GM21737 (cell line): ENCODE results near the gene SGSM1.

Source experiments
- ATAC-seq: cut with Tn5 transposase; IDR thresholded peaks from one replicate; pipeline ENCODE4 v1.9.1; 2021; ENCODE audit warnings: mild to moderate bottlenecking, moderate library complexity; ENCODE audit not compliant: unreplicated experiment

SGSM1 gene

DNA sequence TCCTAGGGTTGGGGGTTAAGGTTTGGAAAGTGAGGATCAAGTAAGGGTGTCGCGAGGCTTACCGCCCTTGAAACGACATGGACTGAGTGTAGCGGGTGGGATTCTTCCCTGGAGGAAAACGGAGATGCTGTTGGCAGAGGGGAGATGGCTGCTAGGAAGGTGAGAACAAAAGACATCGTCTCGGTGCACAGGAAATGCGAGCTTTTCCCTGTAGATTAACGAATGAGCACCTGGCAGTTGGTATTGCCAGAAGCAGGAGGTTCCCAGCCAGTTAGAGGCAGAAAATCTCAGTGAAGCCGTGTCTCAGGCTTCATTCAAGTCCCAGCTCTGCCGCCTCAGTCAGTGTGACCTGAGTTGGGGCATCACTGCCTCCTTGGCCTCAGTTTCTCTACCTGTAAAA is 141.9 kb downstream of the SGSM1 start:
- ATAC-seq = no peak

DNA sequence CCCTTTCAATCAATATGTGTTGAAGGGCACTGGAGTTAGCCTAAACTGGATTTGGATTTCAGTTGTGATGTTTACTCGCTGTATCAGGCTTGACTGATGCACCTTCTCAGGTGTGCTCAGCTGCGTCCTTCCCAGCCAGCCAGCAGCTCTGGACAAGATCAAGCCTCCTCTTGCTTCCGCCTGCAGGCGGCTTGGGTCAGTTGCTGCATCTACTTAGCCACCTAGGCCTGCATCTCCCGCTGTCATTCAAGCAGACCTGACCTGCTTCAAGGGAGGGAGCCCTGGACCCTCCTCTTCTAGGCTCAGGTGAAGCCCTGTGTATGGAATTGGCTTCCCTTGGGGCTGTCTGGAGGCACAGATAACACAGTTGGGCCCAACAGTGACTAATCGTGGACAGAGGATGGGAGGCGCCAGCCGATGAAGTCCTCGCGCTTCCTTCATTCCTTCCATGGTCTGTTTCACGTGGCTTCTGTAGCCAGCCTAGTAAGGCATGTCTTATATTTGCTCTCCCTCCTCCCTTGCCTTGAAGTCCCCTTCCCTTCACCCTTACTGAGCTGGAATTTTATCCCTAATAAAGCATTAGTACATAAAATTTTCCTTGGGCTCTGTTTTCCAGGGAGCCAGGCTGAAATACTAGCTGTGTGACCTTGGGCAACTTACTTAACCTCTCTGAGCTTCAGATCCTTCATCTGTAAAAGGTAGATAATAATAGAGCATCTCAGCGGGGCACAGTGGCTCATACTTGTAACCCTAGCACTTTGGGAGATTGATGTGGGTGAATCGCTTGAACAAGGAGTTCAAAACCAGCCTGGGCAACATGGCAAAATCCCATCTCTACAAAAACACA is 142.6 kb downstream of the SGSM1 start:
- ATAC-seq = no peak

- no peak for ATAC-seq
Measured at GRCh38 chr22:24950272-24950902, 144.4 kb downstream of the SGSM1 start.

- peak; percentile 48 for ATAC-seq
Measured at GRCh38 chr22:24951942-24952836, 146.2 kb downstream of the SGSM1 start, which contains the start of gene KIAA1671. Gene KIAA1671, plus strand, starts transcription at chr22:24952716. Its CDS starts 75,284 bp downstream, at chr22:25028000.

DNA sequence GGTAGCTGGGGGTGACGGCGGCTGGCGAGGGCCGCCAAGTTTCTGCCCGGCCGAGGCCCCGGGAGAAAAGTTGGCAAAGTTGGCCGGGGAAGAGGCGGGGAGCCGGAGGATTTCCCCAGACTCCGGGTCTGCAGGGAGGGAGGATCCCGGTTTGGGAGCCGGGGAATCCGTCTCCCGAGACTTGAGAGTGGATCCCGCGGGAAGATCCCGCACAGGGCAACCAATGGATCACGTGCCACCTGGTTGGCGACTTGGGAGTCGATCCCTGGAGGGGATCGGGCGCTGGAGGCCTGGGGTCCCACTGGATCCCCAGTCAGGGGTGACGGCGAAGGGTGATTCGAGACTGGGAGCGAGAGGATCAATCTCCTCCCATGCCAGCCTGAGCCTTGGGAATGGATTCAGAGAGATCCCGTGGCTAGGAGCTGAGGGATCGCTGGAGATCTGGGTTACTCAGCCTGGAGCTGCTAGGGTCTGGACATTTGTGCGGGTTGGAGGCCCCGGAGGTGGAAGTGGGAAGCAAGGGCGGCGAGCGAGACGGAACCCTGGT is 146.9 kb downstream of the SGSM1 start:
- ATAC-seq = no peak

DNA sequence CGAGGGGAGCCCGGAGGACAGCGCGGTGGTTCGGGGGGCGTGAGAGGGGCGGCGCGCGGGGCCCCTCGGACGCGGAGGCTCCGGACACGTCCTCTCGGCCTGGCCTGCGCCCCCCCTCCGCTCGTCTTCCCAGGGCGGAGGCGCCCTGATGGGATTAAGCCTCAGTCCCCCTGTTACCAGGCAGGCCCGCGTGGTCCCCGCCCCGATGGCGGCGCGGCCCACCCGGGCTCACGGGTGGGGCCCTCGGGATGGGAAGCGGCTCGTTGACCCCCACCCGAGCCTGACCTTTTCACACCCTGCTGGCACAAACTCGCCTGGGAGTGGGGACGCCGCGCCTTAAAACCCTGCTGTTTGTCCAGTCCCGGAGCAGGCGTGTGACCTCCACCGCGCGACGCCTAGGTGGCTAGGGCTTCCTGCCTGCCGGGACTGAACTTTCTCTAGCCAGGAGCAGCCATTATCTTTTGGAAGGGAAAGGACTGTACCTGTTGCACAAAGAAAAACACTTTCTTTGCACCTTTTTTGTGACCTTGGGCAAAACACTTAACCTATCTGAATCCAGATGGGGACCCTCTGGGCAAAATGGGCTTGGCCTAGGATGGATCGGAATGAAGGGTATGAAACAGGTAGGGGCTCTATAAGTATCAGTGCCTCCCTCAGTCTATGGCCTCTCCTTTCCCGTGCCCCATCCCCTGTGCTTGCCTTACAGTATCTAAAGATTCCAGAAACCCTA is 147.5 kb downstream of the SGSM1 start:
- ATAC-seq = no peak

DNA sequence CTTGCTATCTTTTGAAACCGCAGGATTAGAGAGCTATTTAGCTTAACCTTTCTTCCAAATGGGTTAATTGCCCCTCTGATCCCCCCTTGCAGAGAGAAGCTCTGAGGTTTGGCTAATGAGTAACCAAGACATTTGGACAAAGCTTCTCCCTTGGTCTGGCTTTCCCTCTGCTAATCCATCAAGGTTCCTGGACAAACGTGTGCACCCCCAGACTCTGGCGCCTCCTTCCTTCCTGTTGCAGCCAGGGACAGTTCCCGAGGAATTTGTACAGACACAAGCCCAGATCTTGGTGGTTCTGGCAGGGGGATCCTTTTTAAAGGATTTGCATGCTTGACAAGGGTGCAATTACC is 148.1 kb downstream of the SGSM1 start:
- no peak for ATAC-seq

- no peak for ATAC-seq
Measured at GRCh38 chr22:24954856-24955255, 148.8 kb downstream of the SGSM1 start.

DNA sequence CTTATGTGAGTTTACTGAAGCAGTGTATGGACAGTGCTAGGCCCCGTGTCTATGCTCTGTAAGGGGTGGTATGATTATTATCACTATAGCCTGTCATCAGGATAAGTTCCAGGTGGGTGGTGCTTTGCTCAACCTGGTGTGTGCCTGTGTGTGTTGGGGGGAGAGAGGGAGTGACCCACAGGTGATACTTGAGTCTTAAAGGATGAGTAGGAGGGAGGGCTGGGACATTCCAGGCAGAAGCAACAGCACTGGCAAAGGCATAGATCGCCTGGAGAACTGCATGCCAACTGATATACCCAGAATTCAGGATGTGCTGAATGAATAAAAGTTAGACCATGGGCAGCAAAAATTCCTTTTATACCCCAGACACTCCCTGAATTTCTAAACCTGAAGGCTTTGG is 151.0 kb downstream of the SGSM1 start:
- no peak for ATAC-seq

DNA sequence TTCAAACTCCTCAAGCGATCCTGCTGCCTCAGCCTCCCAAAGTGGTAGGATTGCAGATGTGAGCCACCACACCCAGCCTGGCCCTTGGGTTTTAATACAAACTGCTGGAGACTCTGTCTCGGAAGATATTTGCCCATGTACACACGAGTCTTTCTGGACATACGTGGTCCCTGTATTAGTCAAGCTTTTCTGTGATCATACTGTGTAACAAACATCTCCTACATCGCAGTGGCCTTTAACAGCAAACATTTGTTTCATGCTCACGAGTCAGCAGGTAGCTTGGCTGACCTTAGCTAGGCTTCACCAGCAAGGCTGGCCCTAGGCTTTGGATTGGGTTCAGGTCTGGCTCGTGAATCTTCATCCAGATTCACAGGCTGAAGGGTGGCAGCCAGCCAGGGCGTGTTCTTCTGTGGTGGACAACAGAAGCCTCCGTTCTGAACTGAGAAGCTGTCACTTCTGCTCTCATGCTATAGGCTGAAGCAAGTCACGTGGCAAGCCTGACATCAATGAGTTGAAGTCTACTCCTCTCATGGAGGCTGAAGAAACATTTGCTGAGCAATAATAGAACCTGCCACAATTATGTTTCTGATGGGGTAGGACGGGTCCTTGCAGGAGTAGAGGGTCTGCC is 155.3 kb downstream of the SGSM1 start:
- ATAC-seq = no peak

GRCh38 chr22:24962094-24962493 is 156.1 kb downstream of the SGSM1 start:
- no peak for ATAC-seq

GRCh38 chr22:24962835-24963234 is 156.8 kb downstream of the SGSM1 start:
- no peak for ATAC-seq

GRCh38 chr22:24964441-24964840 is 158.4 kb downstream of the SGSM1 start:
- no peak for ATAC-seq

GRCh38 chr22:24965822-24966626 is 160.0 kb downstream of the SGSM1 start:
- ATAC-seq = no peak

DNA sequence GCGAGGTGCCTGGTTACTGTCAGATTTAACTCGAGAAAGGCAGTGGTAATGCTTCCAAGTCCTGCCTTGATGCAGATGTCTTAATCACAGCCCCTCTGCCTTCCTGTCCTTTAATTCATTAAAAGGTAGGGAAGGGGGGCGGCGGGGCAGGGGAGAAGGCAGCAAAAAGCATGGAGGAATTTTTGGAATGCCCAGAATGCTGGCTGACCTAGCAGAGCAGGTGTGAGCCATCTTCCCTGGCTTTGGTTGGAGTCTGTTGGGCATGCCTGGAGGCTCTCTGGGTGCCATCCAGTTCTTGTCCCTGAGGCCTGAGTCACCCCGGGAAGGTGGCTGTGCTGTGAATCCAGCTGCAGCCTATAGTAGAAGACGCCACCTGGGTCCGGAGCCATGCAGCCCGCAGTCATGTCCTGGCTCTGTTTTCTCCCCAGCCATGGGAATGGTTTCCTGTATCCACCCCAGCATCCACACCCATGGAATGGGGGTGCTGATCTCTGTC is 162.1 kb downstream of the SGSM1 start:
- ATAC-seq = no peak

DNA sequence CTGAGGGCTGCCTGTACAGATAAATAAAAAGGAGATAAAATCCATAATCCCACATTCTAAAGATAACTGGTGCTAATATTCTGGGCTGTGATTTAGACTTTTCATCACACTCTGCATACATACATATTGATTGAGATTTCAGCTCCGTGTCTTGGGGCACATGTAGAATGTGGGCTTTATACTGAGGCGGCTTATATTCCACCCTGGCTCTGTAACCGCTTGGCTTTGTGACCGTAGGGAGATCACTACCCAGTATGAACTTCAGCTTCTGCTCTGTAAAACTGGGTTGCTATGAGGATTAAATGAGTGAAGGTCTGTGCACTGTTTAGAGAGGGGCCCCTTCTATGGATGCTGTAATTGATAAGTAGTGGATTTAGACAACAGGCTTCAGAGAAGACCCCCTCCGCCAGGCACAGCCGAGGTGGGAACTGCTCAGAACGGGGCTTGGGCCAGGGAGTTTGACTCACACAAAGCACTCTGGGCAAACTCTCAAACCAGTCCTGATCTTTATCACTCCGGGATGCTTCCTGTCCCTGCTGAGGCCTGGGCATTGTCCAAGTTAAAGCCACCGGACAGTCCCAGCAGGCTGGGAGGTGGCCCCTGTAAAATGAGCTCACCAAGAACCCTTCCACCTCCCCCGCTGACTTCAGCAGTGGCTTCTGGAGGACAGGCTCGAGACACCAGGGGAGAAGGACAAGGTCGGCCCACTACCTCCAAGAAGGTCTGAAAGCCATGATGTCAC is 163.7 kb downstream of the SGSM1 start:
- no peak for ATAC-seq

- ATAC-seq = no peak
Measured at GRCh38 chr22:24972369-24972768, 166.4 kb downstream of the SGSM1 start.

GRCh38 chr22:24973872-24974271 is 167.9 kb downstream of the SGSM1 start:
- no peak for ATAC-seq
